COR-L47 (cell line): ENCODE measurements around the gene PTPN14.

Source experiments
- DNase-seq: peaks from one replicate; lab custom pipeline; 2025; lab: John Stamatoyannopoulos, UW

Gene PTPN14

DNA sequence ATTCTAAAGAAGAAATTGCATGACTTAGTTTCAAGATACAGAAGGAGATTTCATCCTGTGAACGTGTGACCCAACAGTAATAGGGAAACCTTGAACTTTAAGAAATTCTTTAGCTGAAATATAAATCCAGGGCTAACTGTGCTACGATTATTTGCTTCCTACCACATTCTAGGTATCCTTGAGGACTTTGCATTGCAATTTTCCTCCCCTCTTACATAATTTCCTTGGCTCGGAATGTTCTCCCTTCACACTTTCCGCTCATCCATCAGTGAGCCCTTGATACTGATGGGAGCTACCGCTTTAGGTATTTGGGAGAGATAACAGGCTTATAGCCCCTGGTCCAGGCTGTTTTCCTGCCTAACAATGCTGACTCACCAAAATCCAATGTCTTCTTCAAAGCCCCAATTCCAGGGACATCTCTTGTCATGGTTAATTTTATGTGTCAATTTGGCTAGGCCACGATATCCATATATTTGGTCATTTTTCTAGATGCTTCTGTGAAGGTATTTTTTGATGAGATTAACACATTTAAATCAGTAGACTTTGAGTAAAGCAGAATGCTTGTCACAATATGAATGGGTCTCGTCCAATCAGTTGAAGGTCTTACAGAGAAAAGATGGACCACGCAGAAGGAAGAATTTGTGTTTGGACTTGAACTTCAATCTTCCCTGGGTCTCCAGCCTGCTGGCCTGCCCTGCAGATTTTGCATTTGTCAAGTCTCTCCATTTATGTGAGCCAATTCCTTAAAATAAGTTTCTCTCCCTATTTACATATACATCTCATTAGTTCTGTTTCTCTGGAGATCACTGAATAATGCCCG, 121.2 kb downstream of the PTPN14 start:
- DNase-seq = no peak

DNA sequence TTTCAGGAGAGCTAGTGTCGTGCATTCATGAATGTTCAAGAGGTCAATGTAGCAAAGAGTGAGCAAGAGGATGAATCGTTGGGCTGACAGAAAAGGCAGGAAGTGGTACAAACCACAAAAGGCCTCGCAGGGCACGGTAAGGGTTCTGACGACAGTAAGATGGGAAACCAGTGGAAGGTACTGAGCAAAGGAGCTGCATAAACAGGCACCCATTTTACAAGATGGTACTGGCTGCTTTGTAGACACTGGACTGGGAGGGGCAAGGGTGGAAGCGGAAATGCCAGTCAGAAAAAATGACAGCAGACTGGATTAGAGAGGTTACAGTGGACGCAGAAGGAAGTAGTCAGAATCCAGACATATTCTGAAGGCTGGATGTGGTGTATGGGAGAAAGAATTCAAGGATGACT, 123.5 kb downstream of the PTPN14 start:
- DNase-seq = no peak

DNA sequence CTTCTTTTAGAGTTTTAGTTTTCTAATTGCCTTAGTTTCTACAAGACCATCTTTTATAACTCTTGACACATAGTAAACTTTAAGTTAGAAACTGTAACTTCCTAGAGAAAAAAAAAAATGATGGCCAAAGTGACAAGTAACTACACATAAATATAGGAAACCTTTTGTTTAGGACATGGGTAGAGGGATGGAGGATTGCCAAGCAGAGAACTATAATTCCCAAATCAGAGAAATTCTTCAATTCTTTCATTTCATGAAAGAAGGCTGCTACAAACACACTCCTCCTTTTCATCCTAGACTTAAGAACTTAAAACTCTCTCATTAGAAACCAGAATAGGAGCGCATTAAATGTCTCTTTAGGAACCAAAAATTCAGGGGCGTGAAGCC, 125.0 kb downstream of the PTPN14 start:
- no peak for DNase-seq

DNA sequence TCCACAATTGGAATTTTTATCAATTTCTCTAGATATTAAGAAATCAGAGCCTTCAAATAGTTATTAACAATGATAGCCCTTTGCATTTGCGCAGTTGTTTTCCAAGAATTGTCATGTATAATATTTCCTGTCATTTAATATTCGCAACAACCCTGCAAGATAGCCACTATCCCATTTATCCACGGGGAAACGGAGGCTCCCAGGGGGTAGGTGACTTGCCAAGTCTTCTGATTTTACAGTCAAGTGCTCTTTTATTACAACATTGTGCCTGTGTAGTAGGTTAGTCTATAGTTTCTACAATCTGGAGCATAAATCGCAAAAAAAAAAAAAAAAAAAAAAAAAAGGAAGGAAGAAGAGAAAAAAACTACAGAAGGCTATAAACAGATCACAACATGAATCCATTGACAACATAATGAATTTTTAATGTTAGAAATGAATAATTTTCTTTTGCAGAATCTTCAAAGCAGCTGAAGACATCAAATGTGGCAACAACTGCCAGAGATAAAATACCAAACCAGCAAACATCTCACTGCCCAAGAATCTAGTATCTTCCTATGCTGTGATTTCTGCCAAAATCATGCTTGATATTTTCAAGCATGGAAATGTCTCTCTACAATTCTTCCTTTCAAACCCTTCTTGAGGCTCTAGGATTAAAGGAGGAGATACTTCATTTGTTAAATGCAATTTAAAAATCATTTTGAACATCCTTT, 125.5 kb downstream of the PTPN14 start:
- no peak for DNase-seq

DNA sequence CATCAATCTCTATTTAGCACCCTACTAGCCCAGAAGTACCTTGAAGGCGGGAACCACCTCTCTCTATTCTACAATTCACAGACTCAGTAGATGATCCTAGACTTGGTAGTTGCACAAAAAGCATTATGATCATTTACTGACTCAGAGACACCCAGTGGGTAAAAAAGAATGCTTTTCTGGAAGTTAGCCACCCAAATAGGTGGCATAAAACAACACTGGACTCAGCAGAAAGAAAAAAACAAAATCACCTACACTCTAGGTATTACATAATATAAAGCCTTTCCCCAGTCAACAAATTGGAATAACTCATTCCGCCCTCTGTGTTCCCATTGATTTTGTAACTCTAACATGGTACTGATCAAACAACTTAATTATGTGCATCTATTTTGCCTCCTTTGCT, 126.3 kb downstream of the PTPN14 start:
- DNase-seq = no peak

DNA sequence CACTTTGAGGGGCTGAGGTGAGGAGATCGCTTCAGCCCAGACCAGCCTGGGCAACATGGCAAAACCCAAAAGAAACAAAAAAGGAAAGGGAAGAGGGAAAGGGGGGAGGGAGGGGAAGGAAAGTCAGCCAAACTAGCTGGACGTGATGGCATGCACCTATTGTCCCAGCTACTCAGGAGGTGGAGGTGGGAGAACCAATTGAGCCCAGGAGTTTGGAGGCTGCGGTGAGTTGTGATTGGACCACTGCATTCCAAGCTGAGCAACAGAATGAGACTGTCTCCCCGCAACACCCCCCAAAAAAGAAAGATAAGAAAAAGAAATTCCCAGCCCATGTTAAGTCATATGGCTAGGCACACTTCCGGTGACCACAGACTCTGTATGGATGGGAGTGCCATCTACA, 128.4 kb downstream of the PTPN14 start:
- DNase-seq = no peak

DNA sequence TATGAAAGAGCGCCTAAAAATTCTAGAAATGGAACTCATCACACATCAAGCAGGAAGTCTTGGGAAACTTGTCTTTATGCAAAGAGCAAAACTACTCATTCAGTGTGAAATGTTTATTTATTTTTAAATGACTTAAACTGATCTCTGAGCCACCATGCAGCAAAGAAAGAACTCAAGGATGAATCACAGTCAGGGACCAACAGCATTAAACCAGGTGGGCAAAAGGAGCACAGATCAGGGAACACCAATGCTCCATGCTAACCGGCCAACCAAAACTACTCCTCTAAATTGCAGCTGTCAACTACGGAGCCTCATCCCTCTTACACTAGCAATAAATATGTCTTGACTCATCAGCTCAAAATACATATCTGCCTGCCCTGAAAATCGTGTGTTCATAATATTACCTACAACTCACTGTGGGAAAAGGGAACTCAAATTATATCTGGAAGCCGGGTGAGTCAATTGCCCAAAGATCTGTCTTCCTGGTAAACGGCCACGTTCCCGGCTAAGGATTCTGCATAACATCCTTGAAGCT, 129.2 kb downstream of the PTPN14 start:
- DNase-seq = no peak

DNA sequence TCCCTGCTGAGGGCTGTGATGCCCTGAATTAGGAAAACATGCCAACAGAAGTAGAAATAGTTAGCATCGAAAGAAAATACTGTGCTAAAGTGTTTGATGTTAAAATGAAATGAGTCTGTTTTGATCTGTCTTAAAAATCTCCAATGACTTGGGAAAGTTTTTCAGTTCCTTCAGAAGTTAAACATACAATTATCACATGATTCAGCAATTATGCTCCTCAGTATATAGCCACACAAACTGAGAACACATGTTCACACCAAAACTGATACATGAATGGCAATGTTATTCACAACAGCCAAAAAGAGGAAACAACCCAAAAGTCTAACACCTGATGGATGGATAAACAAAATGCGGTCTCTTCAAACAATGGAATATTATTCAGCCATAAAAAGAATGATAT, 130.6 kb downstream of the PTPN14 start:
- DNase-seq = no peak

DNA sequence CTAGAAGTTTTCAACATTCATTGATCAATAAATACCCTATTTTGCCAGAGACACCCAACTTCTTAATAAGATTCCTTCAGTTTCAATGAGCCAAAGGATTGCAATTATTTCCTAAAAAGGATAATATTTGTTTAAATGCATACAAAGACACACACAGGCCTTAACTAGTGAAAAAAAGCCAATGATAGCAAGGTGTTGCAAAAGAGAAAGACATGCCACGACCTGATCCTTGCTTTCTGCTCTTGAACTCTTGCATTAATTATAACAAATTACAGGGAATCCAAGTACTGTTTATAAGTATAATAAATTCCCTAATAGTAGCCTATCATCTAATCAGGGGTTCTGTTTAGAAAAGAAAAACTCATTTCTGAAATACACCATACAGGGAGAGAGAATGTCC, 131.1 kb downstream of the PTPN14 start:
- no peak for DNase-seq

DNA sequence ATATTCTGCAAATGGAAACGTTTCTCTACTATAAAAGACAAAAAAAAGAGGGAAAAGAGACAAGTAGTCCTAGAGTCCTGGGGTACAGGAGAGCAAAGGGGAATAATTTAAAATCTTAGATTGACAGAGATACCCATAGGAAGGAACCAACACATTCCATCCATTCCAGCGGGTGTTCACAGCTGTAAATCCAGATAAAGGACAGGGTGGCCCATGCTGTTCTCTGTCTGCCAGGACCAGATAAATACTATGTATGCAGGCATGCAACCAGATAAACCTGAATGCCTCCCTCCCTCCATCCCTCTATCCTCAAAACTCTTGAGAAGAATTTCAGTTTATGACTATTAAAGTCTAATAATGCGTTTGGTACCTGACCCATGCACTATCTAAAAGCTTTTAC, 131.8 kb downstream of the PTPN14 start:
- no peak for DNase-seq

DNA sequence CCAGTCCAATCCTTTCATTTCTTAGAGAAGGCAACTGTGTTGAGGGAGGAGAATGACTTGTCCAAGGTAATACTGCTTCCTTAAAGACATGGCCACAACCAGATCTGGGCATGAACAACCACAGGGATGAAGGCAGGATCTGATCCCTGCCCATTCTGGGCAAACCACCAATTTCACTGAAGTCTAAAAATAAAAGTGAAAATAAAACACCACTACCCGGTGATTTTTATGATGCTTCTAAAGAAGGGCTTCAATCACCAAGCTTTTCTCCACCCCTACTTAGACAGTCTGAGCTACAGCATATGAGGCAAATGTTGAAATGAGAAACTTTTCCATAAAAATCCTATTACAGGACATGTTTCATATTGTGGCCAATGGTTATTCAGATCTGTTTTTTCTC, 133.0 kb downstream of the PTPN14 start:
- no peak for DNase-seq

DNA sequence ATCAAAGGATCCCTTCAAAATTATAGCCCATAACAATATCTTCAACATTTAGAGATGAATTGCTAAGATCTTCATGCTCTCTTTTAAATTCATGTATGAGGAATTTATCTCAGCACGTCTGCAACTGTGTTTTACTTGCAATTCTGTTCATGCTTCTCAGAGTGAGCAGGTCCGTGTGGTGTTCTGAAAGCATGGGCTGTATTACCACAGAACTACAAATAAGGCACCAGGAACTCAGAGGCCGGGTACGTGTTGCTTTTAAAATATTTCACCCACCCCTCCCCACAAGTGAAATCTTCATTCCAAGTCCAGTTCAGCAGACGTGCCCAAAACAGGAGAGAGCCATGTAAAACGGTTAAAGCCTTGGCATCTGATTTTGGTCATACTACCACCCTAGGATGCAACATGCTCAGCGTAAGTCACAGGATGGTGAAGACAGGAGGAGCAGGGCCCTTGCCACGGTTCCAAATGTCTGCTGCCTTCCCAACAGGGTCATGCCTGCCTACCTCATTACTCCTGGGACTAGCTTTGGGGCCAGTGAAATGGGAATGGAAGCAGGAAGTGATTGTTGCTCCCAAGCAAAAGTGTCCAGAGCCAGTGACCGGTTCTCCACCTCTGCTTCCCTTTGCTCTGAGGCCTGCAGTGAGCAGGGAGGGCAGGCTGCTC, 133.7 kb downstream of the PTPN14 start:
- no peak for DNase-seq

DNA sequence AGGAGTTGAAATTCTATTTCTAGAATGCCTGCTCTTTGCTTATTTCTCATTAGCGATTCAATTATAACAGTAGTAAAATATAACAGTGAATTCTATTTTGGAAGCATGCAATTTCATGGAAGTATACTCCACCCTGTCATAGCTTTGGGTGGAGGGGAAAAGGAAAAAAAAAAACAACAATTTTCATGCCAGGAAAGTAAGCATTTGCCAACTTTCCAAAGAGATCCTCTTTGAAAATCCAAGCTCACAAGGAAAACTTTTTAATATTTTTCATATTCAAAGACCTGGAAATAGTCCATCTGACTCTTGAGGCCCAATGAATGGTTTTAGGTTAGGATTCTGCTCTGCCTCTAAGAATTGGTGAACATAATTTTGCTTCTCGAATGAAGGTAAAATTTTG, 134.5 kb downstream of the PTPN14 start:
- DNase-seq = no peak

DNA sequence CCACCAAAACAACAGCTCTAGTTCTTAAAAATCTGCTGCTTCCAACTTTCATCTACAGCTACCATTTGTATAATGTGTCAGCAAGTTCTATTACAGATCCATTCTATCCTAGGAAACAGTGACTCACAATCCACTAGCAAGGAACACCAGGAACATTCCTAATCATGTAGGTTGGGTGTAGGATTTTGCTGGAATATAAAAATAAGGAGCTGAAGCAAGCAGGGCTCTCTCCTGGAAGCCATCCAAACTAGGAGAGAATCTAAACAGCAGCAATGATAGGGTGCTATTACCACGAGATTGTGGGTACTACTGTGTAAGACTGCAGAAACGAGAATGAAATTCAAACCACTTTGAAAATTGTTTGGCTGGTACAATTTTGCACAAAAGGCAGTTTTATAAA, 135.0 kb downstream of the PTPN14 start:
- DNase-seq = peak; percentile 18

DNA sequence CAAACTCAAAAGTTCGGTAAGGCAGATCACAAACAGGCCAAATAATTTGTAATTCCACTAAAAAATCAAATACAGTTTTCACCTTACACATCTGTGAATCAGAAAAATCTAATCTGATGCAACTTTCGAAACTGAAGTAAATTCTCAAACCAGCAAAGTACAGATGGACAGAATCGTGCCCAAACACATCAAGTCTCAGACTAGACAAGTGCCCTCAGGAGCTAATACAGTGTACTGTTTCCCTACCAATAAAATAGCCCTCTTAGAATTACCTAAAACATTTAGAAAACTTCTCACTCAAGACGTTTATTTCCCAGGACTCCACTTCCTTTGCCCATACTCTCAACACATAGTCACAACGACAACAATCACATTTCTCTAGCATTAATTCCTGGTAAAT, 136.3 kb downstream of the PTPN14 start:
- DNase-seq = no peak

DNA sequence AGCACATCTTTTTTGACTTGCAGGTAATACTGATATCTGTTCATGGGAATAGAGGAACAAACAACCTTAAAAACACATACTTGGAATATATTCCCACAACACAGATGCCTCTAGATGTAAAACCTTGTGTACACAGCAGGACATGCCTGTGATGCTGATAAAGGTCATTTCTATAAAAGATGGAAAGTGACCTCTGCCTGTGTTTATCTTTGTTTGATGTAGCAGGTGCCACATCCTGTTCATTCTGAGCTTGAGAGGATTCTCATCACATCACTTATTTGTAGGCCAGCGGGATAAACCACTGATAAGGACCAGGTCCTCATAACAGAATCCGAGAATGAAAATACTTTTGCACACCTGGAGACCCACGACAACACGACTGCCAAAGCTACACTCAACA, 136.7 kb downstream of the PTPN14 start:
- peak; percentile 24 for DNase-seq

DNA sequence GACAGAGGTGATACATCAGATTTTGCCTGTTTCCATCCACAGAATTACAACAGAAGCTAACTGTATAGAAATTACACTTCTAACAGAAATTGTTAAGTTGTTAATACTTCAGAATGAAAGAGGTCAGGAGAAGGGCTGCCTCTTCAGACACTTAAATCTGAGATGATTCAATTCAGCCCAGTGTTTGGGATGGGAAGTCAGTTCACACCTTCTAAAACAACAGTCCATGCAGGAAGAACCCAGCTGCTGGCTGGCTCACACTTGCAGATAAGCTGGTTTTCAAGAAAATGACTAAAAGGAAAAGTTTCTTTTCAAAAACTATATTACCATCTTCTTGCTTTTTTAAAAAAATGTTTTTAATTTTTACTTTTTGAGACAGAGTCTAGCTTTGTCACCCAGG, 138.1 kb downstream of the PTPN14 start:
- DNase-seq = no peak

DNA sequence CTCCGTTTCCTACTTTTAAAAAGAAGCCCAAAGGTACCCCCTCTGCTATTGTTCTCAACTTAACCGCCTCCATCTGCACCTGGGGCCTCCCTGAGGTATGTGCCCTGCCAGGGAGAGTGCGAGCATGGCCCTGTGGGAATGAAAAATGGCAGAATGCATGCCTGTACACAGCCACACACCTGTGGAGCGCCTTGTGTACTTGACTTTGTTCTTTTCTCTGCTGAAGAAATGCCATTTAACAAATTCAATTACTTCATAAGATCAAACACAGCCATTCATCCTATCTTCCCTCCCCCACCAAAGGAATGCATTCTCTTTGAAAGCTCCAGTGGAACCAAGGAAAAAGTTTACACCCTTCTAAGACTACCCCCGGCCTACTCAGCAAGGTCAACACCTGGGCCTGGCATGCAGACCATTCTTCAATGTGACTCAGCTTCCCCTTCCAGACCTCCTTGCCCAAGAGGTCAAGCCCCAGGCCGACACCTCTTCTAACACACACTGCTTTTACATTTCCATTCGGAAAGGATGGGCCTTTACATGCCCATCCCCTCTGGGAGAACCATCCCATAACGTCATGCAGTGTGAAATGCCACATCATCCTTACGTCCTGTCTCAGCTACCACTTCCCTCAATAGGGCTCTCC, 146.7 kb downstream of the PTPN14 start:
- no peak for DNase-seq

DNA sequence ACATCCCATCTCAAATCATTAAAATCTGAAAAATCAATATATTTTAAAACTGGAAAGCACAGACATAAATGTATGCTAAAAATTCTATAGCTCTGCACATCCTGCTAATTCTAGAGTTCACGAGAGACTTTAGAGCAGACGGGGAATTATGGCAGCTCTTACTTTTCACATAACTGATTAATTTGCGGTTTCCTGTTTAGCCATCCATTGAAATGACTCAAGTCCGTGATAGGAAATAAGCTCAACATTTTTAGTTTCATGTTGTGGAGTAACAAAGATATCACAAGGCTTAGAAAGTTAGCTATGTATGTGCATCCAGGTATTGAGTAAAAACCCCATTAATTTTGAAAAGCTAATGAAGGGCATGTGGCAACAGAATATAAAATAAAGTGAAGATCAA, 147.2 kb downstream of the PTPN14 start:
- DNase-seq = no peak

DNA sequence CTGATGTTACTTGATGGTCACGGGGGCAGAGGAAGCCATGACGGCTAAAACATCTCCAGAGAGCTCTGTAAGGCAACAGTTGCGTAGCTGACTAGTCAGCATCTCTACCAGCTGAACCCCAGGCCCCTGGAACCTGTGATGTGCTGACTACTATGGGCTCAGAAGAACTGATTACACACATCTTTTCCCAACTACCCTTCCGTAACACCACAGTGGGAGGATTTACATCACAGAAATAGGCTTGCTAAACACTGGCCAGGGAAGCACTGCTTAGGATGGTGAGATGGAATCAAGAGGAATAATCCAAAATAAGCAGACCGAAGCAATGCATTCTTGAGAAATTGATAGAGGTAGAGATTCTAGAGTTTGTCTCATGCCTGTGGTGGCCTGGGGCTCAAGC, 148.0 kb downstream of the PTPN14 start:
- no peak for DNase-seq

DNA sequence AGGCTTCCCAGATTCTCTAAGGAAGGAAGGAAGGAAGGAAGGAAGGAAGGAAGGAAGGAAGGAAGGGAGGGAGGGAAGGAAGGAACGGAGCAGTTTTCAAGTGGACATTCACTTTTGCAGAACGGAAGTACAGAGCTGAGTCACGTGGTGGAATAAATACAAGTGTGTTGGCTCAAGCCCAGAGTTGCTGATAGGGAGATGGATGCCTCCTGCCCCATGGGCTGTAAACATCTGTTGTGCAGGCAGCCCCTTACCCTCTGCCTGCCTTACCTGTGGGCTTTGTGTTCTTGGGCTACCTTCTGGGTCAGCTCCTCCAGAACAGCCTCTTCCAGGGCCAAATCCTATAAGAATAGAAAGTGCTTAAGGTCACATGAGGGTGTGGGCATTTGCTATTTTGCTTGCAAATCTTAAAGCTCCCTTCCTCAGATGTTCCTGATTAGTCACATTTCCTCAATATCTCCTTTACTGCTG, 148.8 kb downstream of the PTPN14 start:
- DNase-seq = no peak

DNA sequence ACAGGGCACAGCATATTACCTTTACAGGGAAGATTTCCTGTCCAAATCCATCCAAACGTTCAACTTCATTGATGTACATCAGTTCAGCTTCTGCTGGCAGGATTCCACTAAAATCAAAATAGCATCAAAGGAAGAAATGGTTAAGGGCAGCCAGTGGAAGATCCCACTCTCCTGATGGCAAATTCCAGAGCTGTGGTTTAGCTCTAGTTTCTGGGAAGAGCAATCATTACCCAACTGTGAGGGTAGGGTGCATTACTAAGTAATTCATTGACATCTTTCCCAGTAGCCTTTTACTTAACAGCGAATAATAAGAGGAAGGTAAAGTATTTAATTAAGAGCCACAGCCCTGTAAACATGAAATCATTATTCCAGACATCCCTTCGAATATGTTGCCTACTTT, 149.7 kb downstream of the PTPN14 start:
- no peak for DNase-seq
